ENCODE measurements around the gene NFIA.

The NFIA gene

DNA sequence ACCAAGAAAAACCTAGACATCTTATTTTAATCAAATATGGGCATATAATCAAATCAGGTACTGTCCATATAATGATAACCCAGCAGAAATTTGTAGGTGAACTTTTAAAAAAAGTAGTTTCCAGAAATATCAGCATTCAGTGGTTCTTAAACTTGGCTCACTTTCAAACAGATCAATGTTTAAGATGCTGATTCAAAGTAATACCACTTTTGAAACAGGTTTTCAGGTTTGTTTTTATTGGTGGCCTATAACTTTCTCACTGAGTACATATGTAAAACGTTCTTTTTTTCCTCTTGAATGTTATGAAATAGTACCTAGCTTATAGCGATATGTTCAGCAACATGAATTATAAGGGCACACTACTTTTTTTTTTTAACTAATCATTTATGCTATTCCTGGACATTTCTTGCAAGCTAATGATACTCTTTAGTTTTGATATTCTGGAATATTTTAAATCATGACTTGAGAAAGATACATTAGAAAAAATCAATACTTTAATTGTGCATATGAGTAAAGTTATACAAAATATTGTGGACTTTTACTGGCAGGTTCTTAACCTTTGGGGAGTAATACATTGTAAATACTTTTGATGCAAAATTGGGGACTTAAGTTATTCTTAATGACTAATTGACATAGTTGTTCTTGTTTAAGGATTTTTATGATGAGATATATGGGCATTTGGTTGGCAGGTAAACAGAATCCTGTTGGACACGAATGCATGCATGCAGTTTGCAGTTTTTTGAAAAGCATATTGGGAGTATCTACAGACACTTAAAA lies 3.0 kb downstream of the NFIA start:
- DNase-seq = no peak

DNA sequence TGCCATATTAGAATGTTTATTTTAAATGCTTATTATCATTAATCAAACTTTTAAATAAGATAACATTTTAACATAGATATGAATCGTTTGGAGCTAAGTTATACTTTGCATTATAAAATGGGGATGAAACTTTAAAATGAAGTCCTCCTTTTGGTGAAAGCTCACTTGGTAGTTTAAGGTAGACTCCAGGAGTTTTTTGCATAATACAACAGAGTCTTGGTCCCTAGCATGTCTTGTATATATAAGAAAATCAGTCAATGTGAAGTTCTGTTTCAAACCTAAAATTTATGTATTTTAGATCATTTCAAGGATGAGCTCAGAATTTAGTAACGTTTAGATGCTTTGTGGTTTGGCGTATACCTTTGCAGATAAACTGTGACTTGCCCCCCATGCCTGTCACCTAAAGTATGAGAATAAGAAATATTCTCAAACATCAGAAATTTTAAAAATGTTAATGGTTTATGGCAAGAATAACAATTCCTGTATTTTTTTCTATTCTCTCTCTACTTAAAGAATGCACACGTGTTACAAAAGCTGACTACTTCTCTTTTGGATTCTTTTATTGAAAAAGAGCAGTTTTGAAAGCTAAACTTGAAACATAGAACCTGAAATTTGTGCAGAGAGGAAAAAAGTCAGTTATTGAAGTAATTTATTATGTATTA lies 3.8 kb downstream of the NFIA start:
- DNase-seq = no peak

DNA sequence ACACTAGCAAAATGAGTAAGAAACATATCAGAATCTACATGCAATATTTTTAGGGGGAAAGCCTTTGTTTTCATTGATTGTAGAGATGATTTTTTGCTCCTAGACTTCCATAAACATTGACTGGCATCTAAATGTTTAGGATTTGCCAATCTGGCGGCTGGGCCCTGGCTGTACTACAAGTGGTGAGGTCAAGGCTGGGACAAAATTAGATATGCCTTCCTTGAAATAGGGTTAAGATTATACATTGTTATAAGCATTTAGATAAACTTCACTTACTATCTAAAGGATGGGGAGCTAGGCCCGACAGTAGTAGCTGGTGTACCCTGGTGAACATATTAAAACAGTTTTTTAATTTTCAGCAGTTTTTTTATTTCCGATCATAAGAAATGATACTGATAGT lies 5.2 kb downstream of the NFIA start:
- DNase-seq = no peak

DNA sequence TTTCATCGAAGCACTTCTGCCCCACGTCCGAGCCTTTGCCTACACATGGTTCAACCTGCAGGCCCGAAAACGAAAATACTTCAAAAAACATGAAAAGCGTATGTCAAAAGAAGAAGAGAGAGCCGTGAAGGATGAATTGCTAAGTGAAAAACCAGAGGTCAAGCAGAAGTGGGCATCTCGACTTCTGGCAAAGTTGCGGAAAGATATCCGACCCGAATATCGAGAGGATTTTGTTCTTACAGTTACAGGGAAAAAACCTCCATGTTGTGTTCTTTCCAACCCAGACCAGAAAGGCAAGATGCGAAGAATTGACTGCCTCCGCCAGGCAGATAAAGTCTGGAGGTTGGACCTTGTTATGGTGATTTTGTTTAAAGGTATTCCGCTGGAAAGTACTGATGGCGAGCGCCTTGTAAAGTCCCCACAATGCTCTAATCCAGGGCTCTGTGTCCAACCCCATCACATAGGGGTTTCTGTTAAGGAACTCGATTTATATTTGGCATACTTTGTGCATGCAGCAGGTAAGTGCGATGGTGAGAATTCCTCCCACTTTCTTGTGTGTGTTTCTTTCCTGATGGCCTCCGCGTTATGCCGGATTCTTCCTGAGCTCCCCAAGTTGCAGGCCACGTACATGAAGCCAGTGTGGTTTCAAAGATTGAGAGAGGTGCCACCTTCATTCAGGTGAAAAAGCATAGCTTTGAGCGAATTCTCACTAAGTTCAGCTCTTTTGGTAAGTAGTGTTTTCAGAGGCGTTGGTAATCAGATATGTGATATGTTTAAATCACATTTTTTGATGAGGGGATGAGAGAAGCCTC lies 6.0 kb downstream of the NFIA start:
- no peak for DNase-seq

DNA sequence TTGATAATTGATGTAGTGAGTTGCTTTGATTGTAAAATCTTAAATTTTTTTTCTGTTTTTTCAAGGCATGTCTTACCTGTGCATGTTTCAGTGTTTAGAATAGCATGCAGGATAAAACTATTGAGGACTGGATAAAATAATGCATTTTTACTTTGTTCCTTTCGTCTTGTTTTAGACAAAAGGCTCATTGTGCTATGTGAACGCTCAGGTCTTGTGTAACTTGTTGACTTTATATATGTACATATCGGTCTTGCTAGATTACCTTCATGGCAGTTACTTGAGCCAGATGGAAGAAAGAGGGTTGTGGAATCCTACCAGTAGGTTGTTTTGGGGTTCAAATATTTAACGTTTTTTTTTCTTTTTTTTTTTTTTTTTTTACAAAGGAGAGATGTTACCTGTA lies 7.0 kb downstream of the NFIA start:
- DNase-seq = no peak

DNA sequence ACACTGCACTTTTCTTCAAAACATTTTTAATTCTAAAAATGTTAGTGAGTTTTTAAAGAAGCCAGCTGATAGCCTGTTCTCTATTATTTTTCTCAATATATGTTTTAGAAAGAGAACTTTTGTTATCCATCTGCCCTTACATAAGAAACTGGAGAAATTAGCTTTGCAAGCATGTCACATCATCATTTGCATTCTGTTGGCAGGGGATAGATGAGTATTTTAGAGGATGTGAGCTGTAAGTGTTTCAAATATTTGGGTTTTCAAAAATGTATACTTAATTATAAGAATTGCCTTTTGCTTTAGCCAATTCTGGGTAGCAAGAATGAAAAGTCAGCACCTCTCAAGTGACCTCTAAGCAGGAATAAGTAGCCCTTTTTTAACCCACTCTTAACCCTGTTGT lies 7.4 kb downstream of the NFIA start:
- DNase-seq = no peak

DNA sequence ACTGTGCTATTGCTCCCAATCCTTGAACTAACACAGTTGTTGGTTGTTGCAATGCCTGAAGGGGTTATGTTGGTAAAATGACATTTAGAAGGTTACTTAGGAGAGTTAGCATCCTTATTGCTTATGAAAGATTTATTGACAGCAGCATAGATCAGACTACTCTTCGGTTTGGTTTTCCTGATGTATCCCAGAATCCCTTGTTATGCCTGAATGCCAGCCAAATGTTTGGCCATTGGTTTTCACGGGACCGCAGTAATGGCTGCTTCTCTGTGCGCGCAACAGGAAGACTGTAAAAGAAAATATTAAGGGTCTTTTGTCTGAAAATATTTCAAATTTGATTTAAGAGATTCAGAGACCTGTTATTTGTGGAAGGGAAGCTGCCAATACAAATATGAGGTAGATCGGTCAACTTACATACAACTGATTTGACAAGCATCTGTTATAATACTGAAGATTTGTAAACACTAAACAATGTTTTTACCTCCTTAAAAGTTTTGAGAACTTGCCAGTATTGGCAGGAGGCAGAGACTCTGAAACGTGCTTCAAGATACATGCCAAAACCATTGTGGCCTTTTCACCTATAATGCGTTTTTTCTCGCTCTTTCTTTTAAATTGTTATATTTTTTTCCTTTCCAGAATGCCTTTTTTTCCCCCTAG lies 8.3 kb downstream of the NFIA start:
- DNase-seq = no peak

DNA sequence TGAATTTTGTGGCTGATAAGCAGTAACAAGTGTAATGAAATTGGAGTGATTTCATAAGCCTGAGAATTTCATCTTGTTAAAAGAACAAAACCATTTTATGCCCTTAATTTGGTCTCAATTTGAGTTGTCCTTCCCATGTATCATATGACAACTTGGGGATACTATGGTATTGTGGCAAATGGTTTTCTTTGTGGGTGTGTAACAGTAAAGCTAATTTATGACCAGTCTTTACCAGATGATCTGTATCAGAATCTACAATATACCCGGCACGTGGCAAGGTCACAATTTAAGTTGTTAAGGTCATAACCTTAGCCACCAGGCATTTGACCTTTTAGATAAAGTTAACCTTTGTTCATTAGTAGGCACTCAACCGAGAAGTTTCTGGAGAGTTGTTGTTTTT lies 9.1 kb downstream of the NFIA start:
- no peak for DNase-seq

DNA sequence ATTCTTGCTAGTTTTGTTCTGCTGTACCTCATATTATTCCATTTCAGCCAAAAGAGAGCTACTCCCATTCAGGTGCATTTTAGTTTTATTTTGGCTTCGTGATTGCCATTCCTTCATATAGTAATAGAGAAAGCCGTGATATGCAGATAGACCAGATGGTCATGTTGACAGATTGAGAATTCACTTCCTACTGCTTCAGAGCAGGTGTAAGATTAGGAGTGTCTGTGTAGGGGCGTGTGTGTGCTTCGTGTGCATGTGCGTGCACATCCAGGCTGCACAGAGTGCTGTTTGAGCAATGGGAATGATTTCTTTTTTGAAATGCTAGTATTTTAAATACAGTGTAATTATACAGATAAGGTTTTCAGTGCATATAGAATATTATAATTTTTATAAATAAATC lies 10.3 kb downstream of the NFIA start:
- no peak for DNase-seq

DNA sequence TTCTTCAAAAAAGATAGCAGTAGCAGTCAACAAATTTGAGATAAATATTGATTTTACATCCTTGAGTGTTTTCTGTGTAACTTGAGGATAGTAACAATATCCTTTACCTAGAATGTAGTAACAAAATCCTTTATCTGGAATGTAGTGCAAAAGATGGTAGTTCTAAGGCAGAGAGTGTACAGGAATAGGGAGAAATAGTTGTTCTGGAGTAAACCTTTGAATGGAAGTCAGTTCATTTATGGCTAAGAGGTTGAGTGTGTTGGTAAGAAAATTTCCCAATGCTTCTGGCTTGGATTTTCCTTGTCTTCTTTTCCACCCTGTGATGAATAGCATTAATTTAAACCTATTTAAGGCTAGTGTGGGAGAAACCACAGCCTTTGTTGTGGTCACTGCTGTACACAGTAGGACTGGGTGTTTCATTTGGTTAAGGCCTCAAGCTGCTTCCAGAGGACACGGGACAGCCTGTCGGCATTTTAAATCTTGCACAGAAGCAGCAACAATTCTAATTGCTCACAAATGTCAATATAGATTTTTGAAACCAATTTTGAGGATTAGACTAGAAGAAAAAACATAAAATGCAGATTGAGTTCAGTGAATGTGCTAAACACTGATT lies 11.3 kb downstream of the NFIA start:
- no peak for DNase-seq

DNA sequence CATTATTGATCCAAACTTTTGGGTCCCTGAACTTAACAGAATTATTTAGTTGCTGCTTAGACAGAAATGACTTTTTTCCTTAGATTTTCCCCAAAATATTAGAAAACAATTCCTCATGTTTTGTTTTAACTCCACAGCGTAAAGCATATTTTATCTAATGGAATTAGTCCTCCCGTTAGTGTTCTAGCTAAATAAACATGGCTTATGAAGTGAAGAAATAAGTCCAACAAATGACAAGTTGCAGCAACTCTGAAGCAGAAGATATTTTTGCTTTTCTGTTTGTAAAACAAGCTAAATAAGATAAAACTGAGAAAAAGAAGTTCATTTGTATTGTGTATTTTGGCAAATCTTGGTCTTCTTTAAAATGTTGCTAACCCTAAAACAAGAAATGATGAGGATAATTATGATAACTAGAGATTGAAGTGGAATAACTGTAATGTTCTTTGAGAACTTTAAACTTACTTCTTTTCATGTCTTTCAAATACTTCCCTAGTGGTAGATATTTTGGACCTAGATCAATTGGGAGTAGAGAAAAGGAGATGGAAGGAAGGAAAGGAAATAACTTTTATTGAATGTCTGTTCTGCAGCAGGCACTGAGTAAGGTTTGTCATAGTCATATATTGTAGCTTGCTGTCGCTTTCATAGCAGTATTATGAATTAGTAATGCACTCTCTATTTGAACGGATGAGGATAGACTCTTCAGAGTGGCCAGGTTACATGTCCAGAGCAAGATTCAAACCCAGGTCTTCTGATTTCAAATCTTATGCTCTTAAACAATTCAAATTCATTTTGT lies 12.5 kb downstream of the NFIA start:
- no peak for DNase-seq

DNA sequence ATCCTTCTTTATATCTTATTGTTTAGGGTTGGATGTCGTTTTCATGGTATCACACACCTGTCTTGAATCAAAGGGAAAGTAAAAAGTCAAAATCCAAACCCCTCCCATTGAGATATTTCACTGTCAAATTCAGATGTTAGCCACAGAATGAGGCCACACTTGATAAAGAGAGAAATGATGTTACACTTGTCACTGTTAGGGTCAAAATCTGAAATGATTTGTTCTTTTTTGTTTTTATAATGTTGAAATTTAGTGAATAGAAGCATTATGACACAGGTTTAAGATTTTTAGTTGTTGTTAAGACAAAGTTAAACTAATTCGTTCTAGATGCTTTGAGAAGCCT lies 13.1 kb downstream of the NFIA start:
- no peak for DNase-seq

DNA sequence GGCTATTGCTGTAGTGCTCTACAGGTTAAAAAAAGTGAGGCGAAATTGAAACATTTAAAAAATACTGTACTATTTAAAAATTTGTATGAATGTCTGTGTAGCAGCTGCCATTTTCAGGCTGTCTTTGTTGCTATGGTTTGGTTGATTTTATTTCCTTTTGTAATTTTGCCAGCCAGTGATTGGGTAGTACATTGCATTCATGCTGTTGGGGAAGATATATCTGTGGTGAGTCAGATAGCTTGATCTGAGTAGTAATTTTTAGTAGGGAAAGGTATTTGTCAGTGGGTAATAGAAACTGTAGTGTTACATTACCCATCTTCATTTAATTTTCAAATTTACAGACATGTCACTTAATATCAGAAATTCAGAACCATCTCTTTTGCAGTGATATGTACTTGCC lies 15.0 kb downstream of the NFIA start:
- DNase-seq = no peak

DNA sequence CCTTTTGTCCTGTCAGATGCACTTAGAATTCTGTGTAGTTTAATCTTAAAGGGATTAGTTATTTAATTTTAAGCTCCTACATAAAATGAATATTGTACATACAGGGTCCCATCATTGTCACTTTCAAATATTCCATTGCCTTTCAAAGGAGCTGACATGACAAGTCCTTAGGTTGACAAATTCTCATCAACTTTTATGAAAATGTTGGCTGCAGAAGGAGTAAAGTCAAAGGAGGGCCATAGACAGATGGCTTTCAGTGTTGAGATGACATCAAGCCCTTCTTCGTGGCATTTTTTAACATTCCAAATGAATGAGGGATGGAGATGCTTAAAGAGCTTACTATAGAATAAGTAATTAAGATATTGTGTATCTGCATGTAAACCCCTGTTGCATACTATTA lies 15.4 kb downstream of the NFIA start:
- DNase-seq = no peak

DNA sequence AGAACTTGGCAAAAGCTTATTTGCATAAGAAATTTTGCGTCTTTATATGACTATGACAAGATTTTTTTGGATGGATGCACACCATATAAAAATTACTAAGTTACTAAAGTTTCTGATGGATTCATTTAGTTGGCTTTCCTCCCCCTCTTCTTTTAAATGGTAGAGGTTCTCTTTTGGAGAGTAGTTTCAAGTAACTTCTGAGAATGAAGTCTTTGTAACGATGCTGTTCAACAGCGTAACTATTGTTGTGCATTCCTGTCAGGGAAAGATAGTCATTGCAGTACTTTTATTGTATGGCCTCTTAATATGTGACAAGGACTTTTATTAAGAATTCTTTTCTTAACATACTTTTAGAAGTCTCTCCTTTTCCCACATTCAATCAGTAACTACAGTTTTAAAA lies 16.0 kb downstream of the NFIA start:
- no peak for DNase-seq

DNA sequence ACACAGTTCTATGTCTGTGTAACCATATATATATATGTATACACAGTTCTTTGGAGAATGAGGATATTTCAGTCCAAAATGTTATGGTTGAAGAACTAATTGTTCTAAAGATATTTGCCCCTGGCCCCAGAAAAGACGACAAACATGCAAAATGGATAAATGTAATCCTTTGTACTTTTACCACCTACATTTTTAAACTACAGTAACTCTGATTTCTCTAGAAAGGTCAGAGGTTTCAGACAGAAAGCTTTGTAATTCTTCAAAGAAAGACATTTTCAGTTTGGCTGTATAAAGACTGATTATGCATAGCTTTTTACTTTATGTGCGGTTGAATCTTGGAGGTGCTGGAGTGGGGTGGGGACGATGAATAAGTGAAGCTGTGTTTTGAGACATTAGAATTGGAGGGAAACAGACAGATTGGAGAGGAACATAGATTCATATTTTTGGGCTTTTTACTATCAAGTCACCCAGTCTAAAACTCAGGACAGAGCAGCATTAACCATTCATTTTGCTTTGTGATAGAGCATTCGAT lies 16.6 kb downstream of the NFIA start:
- no peak for DNase-seq

DNA sequence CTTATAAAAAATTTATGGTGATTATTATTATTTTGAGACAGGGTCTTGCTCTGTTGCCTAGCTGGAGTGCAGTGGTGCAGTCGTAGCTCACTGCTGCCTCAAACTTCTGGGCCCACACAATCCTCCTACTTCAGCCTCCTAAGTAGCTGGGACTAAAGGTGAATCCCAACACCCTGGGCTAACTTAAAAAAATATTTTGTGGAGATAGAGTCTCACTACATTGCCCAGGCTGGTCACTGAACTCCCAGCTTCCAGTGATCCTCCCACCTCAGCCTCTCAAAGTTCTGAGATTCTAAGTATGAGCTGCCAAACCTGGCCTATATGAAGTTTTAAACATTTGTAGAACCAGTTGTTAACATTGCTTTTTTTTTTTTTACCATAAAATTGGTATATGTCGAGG lies 18.2 kb downstream of the NFIA start:
- no peak for DNase-seq

DNA sequence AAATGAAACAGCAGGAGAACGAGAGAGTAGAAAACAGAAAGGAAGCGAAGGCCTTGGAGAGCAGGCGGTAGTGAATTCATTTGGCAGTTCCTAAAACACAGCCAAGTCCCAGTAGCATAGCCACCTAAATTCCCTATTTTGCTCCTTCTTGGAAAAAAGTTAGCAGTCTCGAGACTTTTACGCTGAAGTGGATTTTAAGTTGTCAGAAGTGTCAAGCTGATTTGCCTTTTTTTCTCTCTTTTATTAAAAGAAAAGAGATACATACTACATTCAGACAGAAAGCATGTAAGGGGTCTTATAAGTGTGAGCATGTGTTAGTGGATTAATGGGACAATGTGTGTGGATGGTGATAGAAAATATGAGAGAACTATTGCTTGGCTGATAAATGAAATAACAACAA lies 19.2 kb downstream of the NFIA start:
- DNase-seq = no peak

DNA sequence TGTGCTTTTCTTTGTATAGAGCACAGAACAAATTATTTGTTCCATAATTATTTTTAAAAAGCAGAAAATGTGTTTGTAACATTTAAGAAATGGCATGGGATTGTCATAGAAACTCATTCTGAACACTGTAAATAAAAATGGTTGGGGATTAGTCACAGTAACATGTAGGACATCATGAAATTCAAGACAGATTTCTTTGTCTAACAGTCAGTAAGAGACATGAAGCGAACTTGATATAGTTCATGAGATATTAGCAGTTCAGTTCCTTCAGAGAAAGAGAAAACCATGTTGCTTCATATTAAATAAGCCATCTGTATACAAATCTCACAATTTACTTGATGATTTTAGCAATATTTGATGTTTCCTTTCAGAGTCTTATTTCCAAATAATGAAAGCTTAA lies 19.7 kb downstream of the NFIA start:
- no peak for DNase-seq

DNA sequence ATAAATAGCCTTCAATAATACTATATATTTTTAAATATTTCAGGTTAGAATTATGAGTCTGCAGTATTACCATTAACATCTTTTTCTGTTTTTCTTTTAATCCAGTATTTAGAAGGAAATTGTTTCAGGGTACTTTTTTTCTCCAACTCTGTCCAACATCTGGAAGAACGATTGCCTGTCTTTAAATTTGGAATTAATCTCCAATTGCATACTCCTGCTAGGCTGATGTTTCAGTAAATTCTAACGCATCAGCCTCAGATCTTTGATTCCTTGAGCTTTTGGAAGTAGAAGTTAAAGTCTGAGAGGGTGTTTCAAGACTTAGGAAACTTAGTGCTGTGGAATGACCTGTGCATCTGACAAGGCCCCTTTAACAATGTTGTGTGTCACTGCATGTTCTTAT lies 20.3 kb downstream of the NFIA start:
- DNase-seq = no peak

DNA sequence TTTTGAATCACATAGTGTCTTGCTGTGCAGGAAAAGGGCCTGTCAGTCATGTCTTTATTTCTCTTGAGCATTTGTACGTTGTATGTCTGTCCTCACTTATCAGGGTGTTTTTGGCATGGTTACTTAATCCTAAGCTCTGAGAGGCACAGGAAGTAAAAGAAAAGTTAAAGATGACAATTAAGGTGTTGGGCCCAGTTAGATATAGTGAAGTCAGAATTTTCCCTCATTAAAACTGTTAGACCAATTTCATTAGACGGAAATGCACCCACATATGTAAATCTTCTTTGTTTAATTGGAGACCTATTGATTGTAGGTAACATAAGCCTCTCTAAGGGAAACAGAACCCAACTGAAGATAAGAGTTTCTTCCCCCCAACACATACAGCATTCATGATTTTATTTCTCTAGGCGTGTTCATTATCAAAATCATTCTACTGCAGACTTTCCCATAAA lies 21.9 kb downstream of the NFIA start:
- no peak for DNase-seq

DNA sequence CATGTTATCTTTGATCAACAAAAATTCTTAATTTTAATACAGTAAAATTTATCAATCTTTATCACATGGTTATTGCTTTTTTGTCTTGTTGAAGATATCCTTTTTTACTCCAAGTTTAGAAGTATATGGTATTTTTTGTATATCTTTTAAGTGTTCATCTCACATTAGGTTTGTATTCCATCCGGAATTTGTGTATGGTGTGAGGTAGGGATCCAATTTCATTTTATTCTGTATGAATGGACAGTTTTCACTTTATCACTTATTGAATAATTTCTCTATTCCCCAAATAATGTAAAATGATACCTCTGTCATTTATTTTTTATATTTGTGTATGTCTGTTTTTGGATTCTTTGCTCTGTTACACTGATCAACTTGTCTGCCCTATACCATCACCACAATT lies 25.3 kb downstream of the NFIA start:
- DNase-seq = no peak
